Retinal pigment epithelial cell (primary cell): ENCODE data around the gene PHF2.

ENCODE experiments used
- DNase-seq: peaks from one replicate; pipeline ENCODE4 v3.0.0-alpha.2; 2010; ENCODE audit warnings: low read depth
- H3K4me3 ChIP-seq: 2 replicates; pipeline ENCODE4 v1.5.1; 2011; ENCODE audit warnings: mild to moderate bottlenecking, low read length, control low read depth, moderate library complexity
- CTCF ChIP-seq: conservative IDR thresholded peaks from 2 replicates; pipeline ENCODE4 v1.5.1; 2011; ENCODE audit warnings: low read depth, low read length, control low read depth, inconsistent platforms

Gene PHF2

GRCh38 chr9:93574091-93574899 lies 2.1 kb upstream of the PHF2 start:
- no peak for DNase-seq
- no peak for TF ChIP-seq CTCF
- no peak overlapping the region for H3K4me3 ChIP-seq

GRCh38 chr9:93574900-93575795 lies 1.2 kb upstream of the PHF2 start:
- no peak for TF ChIP-seq CTCF
- H3K4me3 ChIP-seq, result peak overlapping the region; percentile 57
- DNase-seq, result no peak

- peak overlapping the region; percentile 57 for H3K4me3 ChIP-seq
- no peak for DNase-seq
- TF ChIP-seq CTCF, result no peak
Measured at GRCh38 chr9:93575796-93576257, 557 bp upstream of the PHF2 start.

GRCh38 chr9:93577078-93577974 lies 942 bp downstream of the PHF2 start:
- TF ChIP-seq CTCF, result no peak
- no peak for DNase-seq
- H3K4me3 ChIP-seq, result peak overlapping the region; percentile 53

GRCh38 chr9:93577975-93578682 lies 1.7 kb downstream of the PHF2 start:
- DNase-seq, result no peak
- TF ChIP-seq CTCF, result no peak
- H3K4me3 ChIP-seq, result peak overlapping the region; percentile 53

- TF ChIP-seq CTCF, result no peak
- DNase-seq, result no peak
- no peak overlapping the region for H3K4me3 ChIP-seq
Measured at GRCh38 chr9:93578844-93579243, 2.5 kb downstream of the PHF2 start.
